OCI-LY1 (cell line): Measurements from ENCODE around the gene GFOD1.

Experiments used
- H2AFZ ChIP-seq: fragments of 200-600 bp; sonication (generic), shearing (Covaris generic); 2 replicates; pipeline ENCODE4 v1.6.0; 2014; ENCODE audit warnings: antibody characterized with exemption, mild to moderate bottlenecking, low read length
- H3F3A ChIP-seq: fragments of 200-600 bp; sonication (generic), shearing (Covaris generic); 2 replicates; pipeline ENCODE4 v1.6.0; 2014; ENCODE audit warnings: mild to moderate bottlenecking, antibody characterized with exemption, low read length, moderate library complexity; ENCODE audit not compliant: insufficient read depth
- H3K27ac ChIP-seq: fragments of 200-600 bp; sonication (generic); 2 replicates; pipeline ENCODE4 v1.5.1; 2014; ENCODE audit warnings: low read length, mixed run types, mild to moderate bottlenecking, low read depth; ENCODE audit not compliant: poor library complexity, severe bottlenecking
- H3K27me3 ChIP-seq: fragments of 200-600 bp; sonication (generic); 2 replicates; pipeline ENCODE4 v1.6.0; 2014; ENCODE audit warnings: antibody characterized with exemption, mild to moderate bottlenecking, low read length, moderate library complexity; ENCODE audit not compliant: insufficient read depth
- H3K36me3 ChIP-seq: fragments of 200-600 bp; sonication (generic); 2 replicates; pipeline ENCODE4 v1.6.1; 2014; ENCODE audit warnings: mild to moderate bottlenecking, antibody characterized with exemption, low read length, moderate library complexity, mixed read lengths; ENCODE audit not compliant: insufficient read depth
- H3K4me1 ChIP-seq: fragments of 200-600 bp; sonication (generic); 2 replicates; pipeline ENCODE4 v1.5.1; 2014; ENCODE audit warnings: mild to moderate bottlenecking, low read length, moderate library complexity; ENCODE audit not compliant: insufficient read depth, severe bottlenecking
- H3K4me2 ChIP-seq: fragments of 200-600 bp; sonication (generic), shearing (Covaris generic); 2 replicates; pipeline ENCODE4 v1.6.1; 2014; ENCODE audit warnings: low read length
- H3K4me3 ChIP-seq: fragments of 200-600 bp; sonication (generic); 2 replicates; pipeline ENCODE4 v1.5.1; 2014; ENCODE audit warnings: low read length, low read depth, mild to moderate bottlenecking, mixed read lengths; ENCODE audit not compliant: poor library complexity, severe bottlenecking
- H3K79me2 ChIP-seq: fragments of 200-600 bp; shearing (Covaris generic); 2 replicates; pipeline ENCODE4 v1.6.1; 2016; ENCODE audit warnings: mixed run types, low read length, mixed read lengths; ENCODE audit not compliant: insufficient read depth
- H3K9ac ChIP-seq: fragments of 200-600 bp; sonication (generic), shearing (Covaris generic); 2 replicates; pipeline ENCODE4 v1.6.1; 2014; ENCODE audit warnings: mild to moderate bottlenecking, low read length, mixed read lengths
- H3K9me2 ChIP-seq: fragments of 200-600 bp; sonication (generic), shearing (Covaris generic); 2 replicates; pipeline ENCODE4 v1.6.1; 2014; ENCODE audit warnings: low read depth, mild to moderate bottlenecking, low read length, mixed read lengths
- H3K9me3 ChIP-seq: fragments of 200-600 bp; shearing (Covaris generic); 2 replicates; pipeline ENCODE4 v1.6.1; 2014; ENCODE audit warnings: low read length, mixed read lengths
- H4K20me1 ChIP-seq: fragments of 200-600 bp; sonication (generic), shearing (Covaris generic); 2 replicates; pipeline ENCODE4 v1.6.0; 2016; ENCODE audit warnings: mild to moderate bottlenecking, low read length; ENCODE audit not compliant: insufficient read depth
- CTCF ChIP-seq: fragments of 200-600 bp; sonication (generic), shearing (Covaris generic); IDR thresholded peaks from 2 replicates; pipeline ENCODE4 v1.5.1; 2017; ENCODE audit warnings: mild to moderate bottlenecking, antibody characterized with exemption, low read length, moderate library complexity, mixed read lengths
- EZH2 ChIP-seq: fragments of 200-600 bp; sonication (generic), shearing (Covaris generic); IDR thresholded peaks from 2 replicates; pipeline ENCODE4 v1.8.0; 2017; ENCODE audit warnings: borderline replicate concordance, mixed run types, mild to moderate bottlenecking, antibody characterized with exemption, low read length, moderate library complexity, mixed read lengths

The GFOD1 gene

GRCh38 chr6:13407709-13408695, 79.4 kb downstream of the GFOD1 start:
- Histone ChIP-seq H3F3A (no peaks in the 10 kb centered on the region), H4K20me1 (no peaks in the 10 kb centered on the region), H3K9me2 (no peaks in the 10 kb centered on the region), H3K4me1 (peaks cover 4% of the 10 kb centered on the region), H3K36me3 (peaks cover 12% of the 10 kb centered on the region; the same call in 1 of the 2 replicates), H2AFZ (no peak overlapping the region), H3K79me2 (no peaks in the 10 kb centered on the region), H3K4me2 (no peak overlapping the region), H3K4me3 (no peak overlapping the region), H3K9ac (no peak overlapping the region), H3K27me3 (no peaks in the 10 kb centered on the region), H3K27ac (no peak overlapping the region), H3K9me3 (no peaks in the 10 kb centered on the region)
- TF ChIP-seq EZH2 = no peak
- no peak for TF ChIP-seq CTCF

- no peak for TF ChIP-seq EZH2
- TF ChIP-seq CTCF = no peak
- no peaks in the 10 kb centered on the region for H3K27me3 ChIP-seq
These were observed 80.1 kb downstream of the GFOD1 start for GRCh38 chr6:13407368-13407708.

GRCh38 chr6:13406781-13407180, 80.6 kb downstream of the GFOD1 start:
- H3K4me2 ChIP-seq = no peak overlapping the region

More at GRCh38 chr6:13407368-13407708, 80.1 kb downstream of the GFOD1 start:
- H3K4me1 ChIP-seq = peaks cover 4% of the 10 kb centered on the region
- no peaks in the 10 kb centered on the region for H3K9me3 ChIP-seq
- H3K79me2 ChIP-seq = no peaks in the 10 kb centered on the region
- H3K9ac ChIP-seq = no peak overlapping the region
- H3K4me2 ChIP-seq = no peak overlapping the region
- H3F3A ChIP-seq = no peaks in the 10 kb centered on the region
- no peaks in the 10 kb centered on the region for H3K9me2 ChIP-seq
- peaks cover 6% of the 10 kb centered on the region; the same call in 1 of the 2 replicates for H3K36me3 ChIP-seq
- no peak overlapping the region for H3K4me3 ChIP-seq
- no peak overlapping the region for H2AFZ ChIP-seq
- H4K20me1 ChIP-seq = no peaks in the 10 kb centered on the region
- H3K27ac ChIP-seq = no peak overlapping the region

More at GRCh38 chr6:13406781-13407180, 80.6 kb downstream of the GFOD1 start:
- no peak overlapping the region for H3K9ac ChIP-seq
- peaks cover 4% of the 10 kb centered on the region for H3K4me1 ChIP-seq
- no peaks in the 10 kb centered on the region for H3K9me3 ChIP-seq
- H3K9me2 ChIP-seq = no peaks in the 10 kb centered on the region
- H2AFZ ChIP-seq = no peak overlapping the region
- H3K4me3 ChIP-seq = no peak overlapping the region
- H3K36me3 ChIP-seq = 0 out of 2 replicates have a peak, but pooled peaks cover under 1% of the 10 kb centered on the region
- no peaks in the 10 kb centered on the region for H4K20me1 ChIP-seq
- no peaks in the 10 kb centered on the region for H3F3A ChIP-seq
- no peaks in the 10 kb centered on the region for H3K27me3 ChIP-seq
- H3K79me2 ChIP-seq = no peaks in the 10 kb centered on the region
- H3K27ac ChIP-seq = no peak overlapping the region
- TF ChIP-seq EZH2 (no peak), CTCF (no peak)
